ENCODE measurements around the gene PSMG3. TPM values are rescaled to one million over a fixed set of nuclear protein-coding genes. Genes with fewer than 3 reads are reported as not detected.
A peak's percentile ranks its signal among the peaks of the same experiment; 100 is the strongest.

PSMG3 gene
- total and polyA plus RNA-seq, 2 of the 8 experiments (the other 6 are each of a cell fraction or from before 2014, with no cell fraction given), result 30.2 to 62.0 TPM

DNA sequence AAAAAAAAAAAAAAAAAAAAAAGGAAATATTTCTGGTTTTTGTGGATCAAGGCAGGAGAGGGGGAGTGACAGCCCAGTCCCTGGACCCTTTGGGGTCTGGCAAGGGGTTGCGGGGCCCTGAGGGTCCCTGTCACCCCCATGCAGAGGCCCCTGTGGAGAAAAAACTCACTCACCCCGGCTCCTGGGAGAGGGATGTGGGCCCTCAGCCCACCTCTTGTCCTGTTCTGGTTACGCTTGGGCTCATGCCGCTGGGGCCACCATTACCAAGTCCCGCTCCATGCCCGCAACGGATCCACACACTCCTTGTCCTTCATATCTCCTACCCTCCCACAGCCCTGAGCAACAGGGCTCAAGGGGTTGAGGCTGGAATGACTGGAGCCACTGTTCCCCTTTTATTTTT, 12.8 kb downstream of the PSMG3 start:
- WGBS, 2 experiments (ENCODE audit: extremely low coverage in 1 of 2, insufficient coverage in 1 of 2, insufficient read length in 1 of 2, insufficient replicate concordance in 2 of 2, low coverage in 1 of 2, low lambda C conversion rate in 2 of 2, missing lambda C conversion rate in 1 of 2), result 93% methylated on average over 7 of the region's 7 CpGs; no CpG with 5 or more reads in 1 of the 2 experiments
- POLR2A ChIA-PET (ENCODE audit: partially characterized antibody), result interaction anchor here (1.0 kb wide), 3 partner anchors 10 to 20 kb away, joined by 3 to 5 read pairs (median 3); no protein-coding TSS in a partner anchor

More for the DNA sequence above, 12.8 kb downstream of the PSMG3 start:
- CTCF ChIA-PET (ENCODE audit: partially characterized antibody), result interaction anchor here (0.7 to 3.5 kb wide), 19 partner anchors 10 to 564 kb away, joined by 3 to 15 read pairs (median 4); partner anchors contain the start of gene ELFN1
- Histone ChIP-seq H3K23ac (ENCODE audit: insufficient read length) (no peak overlapping the region), H4K20me1 (replicated peaks in 1 of 2; ENCODE audit: control insufficient read depth in 1 of 2, insufficient read depth in 2 of 2, low read length in 2 of 2) (no peaks in the 10 kb centered on the region), H2BK12ac (ENCODE audit: low read depth, low read length) (peak overlapping the region; percentile 60; the same call in 1 of the 2 replicates), H3K18ac (ENCODE audit: extremely low read depth, low read length) (no peak overlapping the region; the same call in 1 of the 2 replicates), H3K23me2 (ENCODE audit: low read depth, low read length) (no peaks in the 10 kb centered on the region), H3K36me3 (ENCODE audit: control insufficient read depth in 2 of 4, insufficient read depth in 4 of 4, low read length in 3 of 4) (no peaks in the 10 kb centered on the region; a peak in 1 of 8 replicates), H4K5ac (ENCODE audit: insufficient read length, low read depth, low read length) (no peak overlapping the region), H3K27ac (ENCODE audit: low read depth, low read length) (no peak overlapping the region), H2AK5ac (ENCODE audit: low read depth, low read length) (no peak overlapping the region), H3K9me3 (ENCODE audit: insufficient read depth in 2 of 2, low read depth in 1 of 2, low read length in 1 of 2) (no peaks in the 10 kb centered on the region), H3K27me3 (replicated peaks in 1 of 4; ENCODE audit: control insufficient read depth in 3 of 4, extremely low read depth in 1 of 4, insufficient read depth in 3 of 4, low read length in 3 of 4) (no peaks in the 10 kb centered on the region), H3K9ac (replicated peaks in 1 of 4; ENCODE audit: extremely low read depth in 1 of 4, low read depth in 3 of 4, low read length in 3 of 4) (no peak overlapping the region), H2BK5ac (ENCODE audit: low read depth, low read length) (no peak overlapping the region), H2AFZ (ENCODE audit: low read length) (no peak overlapping the region), H3K4me3 (ENCODE audit: extremely low read depth in 1 of 4, insufficient read depth in 2 of 4, low read depth in 3 of 4, low read length in 4 of 4) (no peak overlapping the region), H2BK120ac (replicated peaks; ENCODE audit: low read depth, low read length) (no peak overlapping the region), H3K4me2 (ENCODE audit: insufficient read depth in 1 of 2, low read depth in 2 of 2, low read length in 2 of 2) (no peak overlapping the region), H2BK15ac (ENCODE audit: low read length) (0 out of 2 replicates have a peak overlapping the region, but pooled peaks have one; percentile 46), H3K56ac (replicated peaks; ENCODE audit: insufficient read length, low read depth, low read length) (no peak overlapping the region), H3K79me2 (ENCODE audit: control insufficient read depth in 1 of 2, insufficient read depth in 2 of 2, low read length in 2 of 2) (no peaks in the 10 kb centered on the region), H2BK20ac (ENCODE audit: low read length) (no peak overlapping the region), H3K4me1 (replicated peaks in 1 of 4; ENCODE audit: control insufficient read depth in 3 of 4, insufficient read depth in 4 of 4, low read length in 3 of 4) (peaks cover 0 to 14% (median 10%) of the 10 kb centered on the region in 4 experiments; a peak in 6 of 7 replicates), H4K8ac (ENCODE audit: extremely low read depth, insufficient read depth, low read length) (no peak overlapping the region), H3K4ac (replicated peaks; ENCODE audit: insufficient read length, low read depth, low read length) (no peak overlapping the region), H3K79me1 (ENCODE audit: low read depth, low read length) (no peaks in the 10 kb centered on the region), H3K14ac (ENCODE audit: insufficient read length) (no peak overlapping the region), H4K91ac (replicated peaks; ENCODE audit: insufficient read length, low read length) (peak overlapping the region; percentile 93)
- DNase-seq (ENCODE audit: low read depth in 1 of 2, low spot score in 2 of 2), result no peak
- no peak for TF ChIP-seq USF2 (IDR thresholded peaks at IDR 0.05; ENCODE audit: low read length)
- no peak for TF ChIP-seq KDM4A (IDR thresholded peaks at IDR 0.05; ENCODE audit: low read depth, low read length, severe bottlenecking)
- TF ChIP-seq, protein P1, sequence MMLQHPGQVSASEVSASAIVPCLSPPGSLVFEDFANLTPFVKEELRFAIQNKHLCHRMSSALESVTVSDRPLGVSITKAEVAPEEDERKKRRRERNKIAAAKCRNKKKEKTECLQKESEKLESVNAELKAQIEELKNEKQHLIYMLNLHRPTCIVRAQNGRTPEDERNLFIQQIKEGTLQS (IDR thresholded peaks at IDR 0.05; ENCODE audit: insufficient read depth, low read depth, low read length), result no peak
- no peak for TF ChIP-seq CHD2 (IDR thresholded peaks at IDR 0.05; ENCODE audit: low read length)
- TF ChIP-seq, protein P2, sequence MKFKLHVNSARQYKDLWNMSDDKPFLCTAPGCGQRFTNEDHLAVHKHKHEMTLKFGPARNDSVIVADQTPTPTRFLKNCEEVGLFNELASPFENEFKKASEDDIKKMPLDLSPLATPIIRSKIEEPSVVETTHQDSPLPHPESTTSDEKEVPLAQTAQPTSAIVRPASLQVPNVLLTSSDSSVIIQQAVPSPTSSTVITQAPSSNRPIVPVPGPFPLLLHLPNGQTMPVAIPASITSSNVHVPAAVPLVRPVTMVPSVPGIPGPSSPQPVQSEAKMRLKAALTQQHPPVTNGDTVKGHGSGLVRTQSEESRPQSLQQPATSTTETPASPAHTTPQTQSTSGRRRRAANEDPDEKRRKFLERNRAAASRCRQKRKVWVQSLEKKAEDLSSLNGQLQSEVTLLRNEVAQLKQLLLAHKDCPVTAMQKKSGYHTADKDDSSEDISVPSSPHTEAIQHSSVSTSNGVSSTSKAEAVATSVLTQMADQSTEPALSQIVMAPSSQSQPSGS (IDR thresholded peaks at IDR 0.05; ENCODE audit: low read length), result no peak
- no peak for TF ChIP-seq SP4 (IDR thresholded peaks at IDR 0.05; ENCODE audit: low read length)
- TF ChIP-seq SIRT6 (IDR thresholded peaks at IDR 0.05; ENCODE audit: low read length), result no peak
- no peak for TF ChIP-seq TAF1 (IDR thresholded peaks at IDR 0.05; ENCODE audit: low read depth, low read length)
- TF ChIP-seq, protein P3, sequence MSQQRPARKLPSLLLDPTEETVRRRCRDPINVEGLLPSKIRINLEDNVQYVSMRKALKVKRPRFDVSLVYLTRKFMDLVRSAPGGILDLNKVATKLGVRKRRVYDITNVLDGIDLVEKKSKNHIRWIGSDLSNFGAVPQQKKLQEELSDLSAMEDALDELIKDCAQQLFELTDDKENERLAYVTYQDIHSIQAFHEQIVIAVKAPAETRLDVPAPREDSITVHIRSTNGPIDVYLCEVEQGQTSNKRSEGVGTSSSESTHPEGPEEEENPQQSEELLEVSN (IDR thresholded peaks at IDR 0.05), result no peak
- no peak for FAIRE-seq
